Gastrocnemius medialis (tissue), 4 donors: ENCODE measurements around the gene LPCAT1.

Experiments used
- POLR2A ChIP-seq, 2 donors: fragments of 450-650 bp; IDR thresholded peaks; one replicate each; pipeline ENCODE4 v1.6.1; 2017; ENCODE audit warnings: antibody characterized with exemption in 2 of 2, mild to moderate bottlenecking in 2 of 2, moderate library complexity in 2 of 2
- TF ChIP-seq, protein P1 (sequence below), 5 experiments: fragments of 450-650 bp in 3 of 5; fragments of 200-600 bp in 2 of 5; sonication (generic) in 2 of 5; IDR thresholded peaks in 4 of 5; conservative IDR thresholded peaks in 1 of 5; 1 replicate in 4 of 5; 2 replicates in 1 of 5; pipeline ENCODE4 v1.5.1; 2016 to 2019; ENCODE audit warnings: antibody characterized with exemption in 5 of 5, mild to moderate bottlenecking in 3 of 5, moderate library complexity in 3 of 5

GRCh38 chr5:1493413-1493812 lies 30.3 kb downstream of the LPCAT1 start:
- TF ChIP-seq, protein P1, sequence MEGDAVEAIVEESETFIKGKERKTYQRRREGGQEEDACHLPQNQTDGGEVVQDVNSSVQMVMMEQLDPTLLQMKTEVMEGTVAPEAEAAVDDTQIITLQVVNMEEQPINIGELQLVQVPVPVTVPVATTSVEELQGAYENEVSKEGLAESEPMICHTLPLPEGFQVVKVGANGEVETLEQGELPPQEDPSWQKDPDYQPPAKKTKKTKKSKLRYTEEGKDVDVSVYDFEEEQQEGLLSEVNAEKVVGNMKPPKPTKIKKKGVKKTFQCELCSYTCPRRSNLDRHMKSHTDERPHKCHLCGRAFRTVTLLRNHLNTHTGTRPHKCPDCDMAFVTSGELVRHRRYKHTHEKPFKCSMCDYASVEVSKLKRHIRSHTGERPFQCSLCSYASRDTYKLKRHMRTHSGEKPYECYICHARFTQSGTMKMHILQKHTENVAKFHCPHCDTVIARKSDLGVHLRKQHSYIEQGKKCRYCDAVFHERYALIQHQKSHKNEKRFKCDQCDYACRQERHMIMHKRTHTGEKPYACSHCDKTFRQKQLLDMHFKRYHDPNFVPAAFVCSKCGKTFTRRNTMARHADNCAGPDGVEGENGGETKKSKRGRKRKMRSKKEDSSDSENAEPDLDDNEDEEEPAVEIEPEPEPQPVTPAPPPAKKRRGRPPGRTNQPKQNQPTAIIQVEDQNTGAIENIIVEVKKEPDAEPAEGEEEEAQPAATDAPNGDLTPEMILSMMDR (IDR thresholded peaks at IDR 0.05 in 4 of 5, conservative IDR thresholded peaks at IDR 0.05 in 1 of 5), result no peak
- TF ChIP-seq POLR2A (IDR thresholded peaks at IDR 0.05), result no peak
